GM18499 (cell line): ENCODE measurements around the gene CALML5.

ENCODE experiments used
- ATAC-seq: cut with Tn5 transposase; IDR thresholded peaks from one replicate; pipeline ENCODE4 v1.9.1; 2021; ENCODE audit warnings: moderate number of reproducible peaks; ENCODE audit not compliant: insufficient read depth, unreplicated experiment

The CALML5 gene

GRCh38 chr10:5468262-5469106 lies 30.9 kb downstream of the CALML5 start:
- no peak for ATAC-seq

DNA sequence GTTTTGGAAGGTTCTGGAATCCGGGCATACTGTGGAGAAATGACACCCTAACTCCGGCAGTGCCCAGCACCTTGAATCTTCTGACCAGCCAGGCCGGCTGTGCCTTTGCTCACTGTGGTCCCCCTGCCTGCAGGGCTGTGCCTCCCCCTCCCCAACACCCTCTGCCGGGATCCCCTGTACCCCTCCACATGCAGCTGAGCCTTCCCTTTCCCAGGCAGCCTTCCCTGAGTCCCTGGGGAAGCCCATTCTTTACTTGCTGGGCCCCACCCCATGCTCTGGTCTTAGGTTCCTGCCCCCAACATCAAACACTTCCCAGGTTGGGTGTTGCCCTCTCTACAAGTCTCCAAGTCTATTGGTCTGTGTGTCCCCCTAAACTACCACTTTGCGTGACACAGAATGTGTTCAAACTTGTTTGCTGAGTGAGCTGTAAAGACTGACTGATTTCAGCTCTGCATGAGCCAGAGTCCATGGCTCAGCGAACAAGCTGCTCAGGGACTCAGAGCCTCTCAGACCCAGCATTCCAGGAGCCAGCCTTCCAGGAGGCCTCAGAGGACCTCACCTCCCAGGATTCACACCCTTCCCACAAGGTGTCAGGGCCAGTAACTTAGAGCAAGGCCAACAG lies 31.6 kb downstream of the CALML5 start:
- ATAC-seq = no peak

- ATAC-seq = no peak
Measured at GRCh38 chr10:5467207-5467535, 32.2 kb downstream of the CALML5 start.

- ATAC-seq = no peak
Measured at GRCh38 chr10:5466451-5467206, 32.7 kb downstream of the CALML5 start.

DNA sequence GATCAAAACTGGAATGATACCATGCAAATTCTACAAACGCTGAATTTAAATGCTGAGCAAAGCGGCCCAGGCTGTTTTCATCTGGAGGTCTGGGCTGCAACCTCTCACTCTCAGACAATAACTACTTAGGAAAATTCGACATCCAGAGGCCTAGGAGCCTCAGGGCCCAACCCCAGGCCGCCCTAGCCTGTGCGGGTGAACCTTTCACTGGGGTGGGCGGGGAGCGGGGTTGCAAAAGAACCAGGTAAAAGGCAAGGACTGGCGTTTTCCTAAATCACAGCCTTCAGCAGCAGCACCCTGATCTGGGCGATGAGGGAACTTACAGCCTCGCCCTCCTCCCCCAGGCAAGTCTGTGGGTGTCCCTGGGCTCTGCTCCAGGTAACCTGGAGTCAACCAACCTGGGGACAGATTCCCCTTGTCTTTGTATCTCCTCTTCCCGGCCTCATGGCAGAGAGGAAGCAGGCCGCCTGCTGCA lies 33.4 kb downstream of the CALML5 start:
- ATAC-seq = no peak

DNA sequence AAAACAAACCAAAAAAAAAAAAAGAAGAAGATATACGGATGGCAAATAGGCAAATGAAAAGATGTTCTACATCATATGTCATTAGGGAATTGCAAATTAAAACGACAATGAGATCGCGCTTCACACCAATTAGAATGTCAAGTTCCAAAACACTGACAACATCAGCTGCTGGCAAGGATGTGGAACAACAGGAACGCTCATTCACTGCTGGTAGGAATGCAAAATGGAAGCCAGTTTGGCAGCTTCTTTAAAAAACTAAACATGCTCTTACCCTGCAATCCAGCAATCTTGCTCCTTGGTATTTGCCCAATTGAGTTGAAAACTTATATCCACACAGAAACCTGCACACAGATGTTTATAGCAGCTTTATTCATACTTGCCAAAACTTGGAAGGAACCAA lies 34.8 kb downstream of the CALML5 start:
- ATAC-seq = no peak

DNA sequence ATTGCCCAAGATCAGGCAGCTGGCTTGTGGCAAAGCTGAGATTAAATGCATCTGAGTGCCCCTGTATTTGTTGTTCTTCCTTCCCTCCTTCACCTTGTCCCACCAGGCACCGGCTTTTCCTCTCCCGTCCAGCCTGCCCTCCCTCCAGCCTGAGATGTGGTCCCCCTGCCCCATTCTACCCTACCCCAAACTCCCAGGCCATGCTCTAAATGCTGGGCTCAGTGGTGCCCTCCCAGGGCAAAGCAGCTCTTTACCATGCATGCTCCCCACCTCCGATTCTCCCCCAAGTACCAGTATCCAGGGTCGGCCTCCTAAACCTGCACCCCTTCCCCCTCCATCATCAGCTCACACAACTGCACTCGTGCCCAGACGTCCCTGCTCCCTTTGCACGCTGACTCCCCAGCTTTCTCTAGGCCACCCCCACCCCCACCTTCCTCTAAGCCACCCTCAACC lies 36.5 kb downstream of the CALML5 start:
- ATAC-seq = no peak

GRCh38 chr10:5461914-5462840 lies 37.2 kb downstream of the CALML5 start:
- ATAC-seq = no peak

GRCh38 chr10:5461203-5461588 lies 38.2 kb downstream of the CALML5 start:
- no peak for ATAC-seq

DNA sequence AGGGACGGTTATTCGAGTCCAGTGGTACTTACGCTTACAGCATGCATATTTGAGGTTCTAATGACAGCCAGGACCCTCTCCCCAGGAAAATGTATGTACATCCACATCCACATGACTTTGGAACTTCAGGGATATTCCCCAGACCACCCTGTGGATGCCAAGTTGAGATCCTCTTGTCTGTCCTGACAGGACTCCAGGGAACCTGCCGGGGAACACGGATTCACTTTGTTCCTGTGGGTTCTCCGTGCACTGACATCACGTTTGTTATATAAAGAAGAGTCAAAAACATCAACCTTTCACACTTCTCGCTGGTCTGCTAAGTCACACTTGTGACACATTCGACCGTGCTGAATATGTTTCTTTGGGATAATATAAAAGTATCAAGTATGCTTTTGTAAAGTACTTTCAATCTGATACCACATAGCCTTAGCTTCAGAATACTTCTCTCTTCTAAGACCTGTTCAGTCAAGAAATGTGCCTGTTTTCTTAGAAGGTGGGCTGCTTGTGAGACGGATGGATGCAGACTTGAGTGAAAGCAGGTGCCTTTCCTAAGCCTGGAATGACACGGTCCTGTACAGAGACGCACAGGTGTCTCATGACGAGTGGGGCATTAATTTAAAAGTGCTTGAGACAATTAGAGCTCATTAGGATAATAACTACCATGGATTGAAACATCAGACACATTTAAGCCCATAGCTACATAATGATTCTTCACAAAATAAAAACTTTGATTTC lies 38.7 kb downstream of the CALML5 start:
- no peak for ATAC-seq

- ATAC-seq = no peak
Measured at GRCh38 chr10:5458949-5459747, 40.2 kb downstream of the CALML5 start.

- ATAC-seq = no peak
Measured at GRCh38 chr10:5458425-5458824, 40.9 kb downstream of the CALML5 start.

DNA sequence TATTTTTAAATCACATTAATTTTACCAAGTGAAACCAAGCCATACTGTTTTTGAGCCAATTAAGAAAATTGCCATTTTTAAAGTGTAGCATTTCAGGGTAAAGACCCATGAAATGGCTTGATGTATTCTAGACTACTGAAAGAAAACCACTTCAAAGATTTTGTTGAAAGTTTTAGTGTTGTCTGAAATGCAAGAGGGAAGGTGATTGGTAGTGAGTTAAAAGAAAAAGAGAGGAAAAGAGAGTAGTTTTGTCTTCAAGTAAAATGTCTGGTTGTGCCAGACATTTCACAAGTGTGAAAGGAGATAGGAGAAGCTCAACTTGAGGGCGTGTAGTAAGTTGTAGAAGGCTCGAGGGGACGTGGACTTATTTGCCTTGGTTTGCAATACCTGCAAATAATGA lies 41.6 kb downstream of the CALML5 start:
- ATAC-seq = no peak

DNA sequence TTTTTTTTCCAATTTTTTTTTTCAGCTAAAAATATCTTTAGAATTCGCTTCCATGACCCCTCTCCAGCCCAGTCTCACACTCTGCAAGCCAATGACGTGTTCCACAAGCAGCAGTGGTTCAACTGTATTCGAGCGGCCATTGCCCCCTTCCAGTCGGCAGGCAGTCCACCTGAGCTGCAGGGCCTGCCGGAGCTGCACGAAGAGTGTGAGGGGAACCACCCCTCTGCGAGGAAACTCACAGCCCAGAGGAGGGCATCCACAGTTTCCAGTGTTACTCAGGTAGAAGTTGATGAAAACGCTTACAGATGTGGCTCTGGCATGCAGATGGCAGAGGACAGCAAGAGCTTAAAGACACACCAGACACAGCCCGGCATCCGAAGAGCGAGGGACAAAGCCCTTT lies 42.8 kb downstream of the CALML5 start:
- no peak for ATAC-seq

DNA sequence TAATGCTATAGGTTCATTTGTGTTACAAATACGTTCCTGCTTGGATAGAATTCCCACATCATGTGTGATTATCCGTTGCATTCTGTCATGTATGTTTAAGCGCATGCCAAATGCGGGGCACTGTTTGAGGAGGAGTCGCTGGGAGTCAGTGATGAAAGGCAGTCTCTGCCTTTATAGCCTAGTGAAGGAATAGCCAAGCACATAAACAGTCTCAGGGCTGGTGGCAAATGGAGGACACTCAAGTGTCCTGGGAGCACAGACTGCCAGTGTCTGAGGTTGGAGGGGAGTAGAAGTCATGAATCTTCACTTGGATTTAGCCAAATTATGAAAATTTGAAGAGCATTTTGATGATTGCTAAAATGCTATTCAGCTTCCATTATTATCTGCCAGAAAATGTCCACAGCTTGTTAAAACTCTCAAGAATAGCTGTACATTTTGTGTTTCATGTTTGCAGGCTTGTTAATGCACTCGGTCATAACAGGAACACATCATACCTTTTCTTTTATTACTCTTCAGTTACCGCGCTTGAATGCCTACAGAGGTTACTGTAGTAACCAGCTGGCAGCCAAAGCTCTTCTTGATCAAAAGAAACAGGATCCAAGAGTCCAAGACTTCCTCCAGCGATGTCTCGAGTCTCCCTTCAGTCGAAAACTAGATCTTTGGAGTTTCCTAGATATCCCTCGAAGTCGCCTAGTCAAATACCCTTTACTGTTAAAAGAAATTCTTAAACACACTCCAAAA lies 45.5 kb downstream of the CALML5 start:
- ATAC-seq = no peak

DNA sequence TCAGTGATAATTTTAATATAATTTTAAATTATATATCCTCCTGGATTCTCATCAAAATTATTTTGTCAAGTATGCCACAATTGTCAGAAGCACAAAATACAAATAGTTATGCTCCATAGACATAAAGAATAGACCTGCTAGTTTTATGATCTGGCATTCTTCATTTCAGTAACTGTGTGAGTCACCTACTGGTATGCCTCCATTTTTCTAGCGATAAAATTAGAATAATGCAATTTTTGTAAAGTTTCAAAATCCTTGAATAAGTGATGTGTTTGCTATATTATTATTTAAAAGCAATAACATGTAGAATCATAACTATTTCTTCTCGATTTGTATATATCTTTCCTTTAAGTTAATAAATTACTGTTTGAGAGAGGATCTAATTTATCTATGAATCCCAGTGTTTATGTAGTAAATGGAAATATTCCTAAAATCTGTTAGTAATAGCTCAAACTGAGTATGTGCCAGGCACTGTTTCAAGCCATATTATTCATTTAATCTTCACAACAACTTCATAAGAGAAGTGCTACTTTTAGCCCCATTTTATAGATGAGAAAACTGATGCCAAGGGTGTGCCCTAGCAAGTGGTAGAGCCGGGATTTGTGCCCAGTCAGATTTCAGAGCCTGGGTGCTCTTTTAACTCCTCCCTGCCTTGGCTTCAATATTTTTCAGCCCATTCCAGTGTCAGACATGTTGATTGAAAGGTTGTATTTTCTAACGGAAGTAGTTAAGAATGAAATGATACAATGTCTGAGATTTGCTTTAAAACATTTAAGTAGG lies 48.6 kb downstream of the CALML5 start:
- ATAC-seq = no peak

DNA sequence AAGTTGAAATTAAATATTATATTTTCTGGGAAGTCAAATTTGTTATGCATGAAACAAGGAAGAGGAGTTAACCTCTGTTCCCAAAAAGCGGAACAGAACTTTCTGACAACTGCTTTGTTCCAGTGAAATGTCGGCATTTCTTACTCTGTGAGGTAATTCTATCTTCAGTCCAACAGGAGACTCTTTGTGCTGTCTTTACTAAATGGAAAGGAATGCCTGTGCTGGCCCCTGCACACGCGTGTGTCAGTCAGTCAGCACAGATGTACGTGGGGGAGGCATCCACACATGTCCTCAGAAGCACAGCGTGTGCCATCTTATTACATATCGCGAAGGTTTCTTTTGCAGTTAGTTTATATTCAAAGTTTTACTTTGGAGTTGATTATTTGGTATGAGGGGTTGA lies 49.5 kb downstream of the CALML5 start:
- no peak for ATAC-seq
